Embryonic facial prominence (tissue), 1 donor: ENCODE results near the gene RFX8.

Experiments used
- DNase-seq: peaks from one replicate; pipeline ENCODE4 v3.0.0-alpha.2; 2016; ENCODE audit errors: extremely low spot score

RFX8 gene

DNA sequence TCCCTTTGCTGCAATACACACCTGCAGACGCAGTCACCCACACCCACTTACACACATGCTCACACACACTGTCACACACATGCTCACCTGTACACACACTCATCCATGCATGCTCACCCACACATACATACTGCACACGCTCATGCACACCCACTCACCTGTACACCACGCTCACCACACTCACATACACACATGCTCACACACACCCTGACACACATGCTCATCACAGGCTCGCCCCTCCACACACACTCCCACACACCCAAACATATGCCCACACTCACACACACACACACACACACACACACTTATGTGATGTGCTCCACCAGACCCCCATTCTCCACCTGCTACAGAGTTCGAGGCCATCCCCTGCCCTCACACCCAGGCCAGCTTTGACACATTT lies 64.8 kb downstream of the RFX8 start:
- no peak for DNase-seq

DNA sequence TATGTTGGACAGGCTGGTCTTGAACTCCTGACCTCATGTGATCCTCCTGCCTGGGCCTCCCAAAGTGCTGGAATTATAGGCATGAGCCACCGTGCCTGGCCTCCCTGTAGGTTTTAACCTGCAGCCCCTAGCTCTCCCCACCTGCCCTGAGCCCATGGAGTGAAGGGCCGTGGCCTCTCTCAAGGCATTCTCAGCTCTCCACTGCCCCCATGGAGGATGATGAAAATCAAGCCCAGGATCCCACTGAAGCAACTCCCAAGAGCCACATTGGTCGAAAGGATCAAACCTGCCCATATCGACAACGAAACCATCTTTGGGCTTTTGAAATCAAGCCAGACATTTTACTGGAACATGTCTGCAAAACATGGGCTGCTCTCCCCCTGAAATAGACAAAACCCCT lies 65.2 kb downstream of the RFX8 start:
- no peak for DNase-seq

DNA sequence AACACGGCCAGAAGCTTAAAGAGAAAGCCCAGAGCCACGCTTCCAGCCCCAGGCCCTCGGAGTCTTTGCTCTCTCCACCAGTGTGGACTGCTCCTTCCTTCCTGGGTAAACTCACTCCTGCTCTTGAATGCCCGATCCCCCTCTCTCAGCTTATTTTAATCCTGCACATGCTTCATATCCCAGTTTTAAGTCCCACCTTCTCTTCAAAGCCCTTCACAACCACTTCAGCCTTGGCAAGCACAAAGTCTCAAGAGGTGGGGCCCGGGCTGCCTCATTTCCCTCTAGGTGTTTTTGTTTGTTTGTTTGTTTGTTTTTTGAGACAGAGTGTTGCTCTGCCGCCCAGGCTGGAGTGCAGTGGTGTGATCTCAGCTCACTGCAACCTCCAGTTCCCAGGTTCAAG lies 66.0 kb downstream of the RFX8 start:
- no peak for DNase-seq

DNA sequence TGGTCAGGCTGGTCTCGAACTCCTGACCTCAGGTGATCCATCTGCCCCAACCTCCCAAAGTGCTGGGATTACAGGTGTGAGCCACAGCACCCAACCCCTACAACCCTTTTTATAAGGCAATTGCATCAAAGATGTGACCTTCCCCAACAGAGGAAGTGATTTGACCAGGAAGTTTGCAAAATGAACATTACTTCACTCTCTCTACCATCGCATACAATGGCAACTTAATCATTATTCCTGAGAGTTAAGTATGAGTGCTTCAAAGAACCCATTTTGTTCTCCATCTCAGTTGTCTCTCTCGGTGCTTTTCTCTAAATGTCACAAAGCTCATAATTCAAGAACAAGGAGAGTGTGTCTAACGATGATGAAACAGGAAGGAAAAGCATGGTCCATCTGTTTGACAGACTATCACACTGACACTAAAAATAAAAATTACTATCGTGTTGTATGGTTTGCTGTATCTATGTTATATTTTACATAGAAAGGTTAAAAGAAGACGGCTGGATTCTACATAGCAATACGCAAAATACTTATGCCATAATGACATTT lies 69.5 kb downstream of the RFX8 start:
- no peak for DNase-seq

DNA sequence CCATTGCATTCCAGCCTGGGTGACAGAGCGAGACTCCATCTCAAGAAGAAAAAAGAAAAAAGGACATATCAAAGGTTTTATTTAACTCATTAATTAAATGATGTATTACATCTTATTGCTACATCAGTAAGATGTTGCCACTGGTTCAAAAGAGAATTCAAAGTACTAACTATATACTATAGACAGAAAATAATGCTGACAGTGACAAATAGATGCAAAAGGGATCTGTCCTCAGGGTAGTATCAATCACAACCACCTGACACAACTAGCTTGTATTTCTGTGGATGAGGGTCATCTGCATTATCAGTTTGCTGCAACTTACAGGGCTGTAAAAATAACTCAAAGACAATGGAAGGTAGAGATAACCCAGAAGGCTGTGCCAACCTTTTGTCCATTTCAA lies 71.2 kb downstream of the RFX8 start:
- no peak for DNase-seq

DNA sequence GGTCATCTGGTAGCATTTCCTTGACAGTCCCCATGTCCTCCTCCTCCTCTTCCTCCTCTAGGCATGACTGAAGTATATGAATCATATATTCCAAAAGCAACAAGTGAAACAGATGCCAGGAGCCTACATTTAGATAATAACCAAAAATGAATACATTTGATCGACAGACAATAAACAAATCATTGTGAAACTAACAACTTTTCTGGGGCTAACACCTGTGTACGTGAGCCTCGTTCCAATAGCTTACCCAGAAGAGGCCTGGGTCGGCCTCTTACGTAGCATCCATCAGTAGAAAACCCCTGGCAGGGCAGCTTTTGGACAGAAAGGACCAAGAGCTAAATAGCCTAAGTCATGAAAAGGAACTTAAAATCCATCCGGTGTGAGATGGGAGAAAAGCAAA lies 72.3 kb downstream of the RFX8 start:
- no peak for DNase-seq

DNA sequence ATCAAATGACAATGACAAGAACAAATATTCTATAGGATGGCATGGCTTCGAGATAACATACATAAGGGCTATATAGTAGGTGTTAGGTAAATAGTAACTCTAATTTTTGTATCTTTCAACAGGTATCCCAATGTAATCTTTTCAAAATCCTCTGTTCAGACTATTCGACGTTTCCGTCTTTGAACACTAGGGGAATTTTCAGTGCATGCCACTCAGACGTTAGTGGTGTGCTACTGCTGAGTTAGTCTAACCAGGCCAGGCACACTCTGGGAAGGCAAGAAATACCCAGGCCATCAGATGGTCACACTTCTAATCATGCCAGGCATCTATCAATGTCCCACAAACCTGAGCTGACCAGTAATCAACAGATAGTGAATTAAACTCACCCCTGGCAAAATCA lies 73.0 kb downstream of the RFX8 start:
- no peak for DNase-seq

DNA sequence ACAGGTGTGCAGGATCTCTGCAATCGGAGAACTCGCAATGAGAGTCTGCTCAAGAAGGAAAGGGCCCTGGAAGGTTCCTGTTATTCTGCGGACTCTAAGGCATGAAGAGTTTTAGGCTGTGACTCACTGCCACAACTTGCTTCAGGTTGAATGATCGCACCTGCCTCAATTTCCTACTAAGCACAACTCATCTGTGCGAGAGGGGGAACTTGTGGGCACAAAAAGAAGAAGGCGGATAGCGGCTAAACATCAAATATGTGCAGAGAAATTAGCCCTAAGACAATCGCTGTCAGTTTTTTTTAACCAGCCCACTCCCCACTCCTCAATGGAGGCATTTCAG lies 73.6 kb downstream of the RFX8 start:
- no peak for DNase-seq

DNA sequence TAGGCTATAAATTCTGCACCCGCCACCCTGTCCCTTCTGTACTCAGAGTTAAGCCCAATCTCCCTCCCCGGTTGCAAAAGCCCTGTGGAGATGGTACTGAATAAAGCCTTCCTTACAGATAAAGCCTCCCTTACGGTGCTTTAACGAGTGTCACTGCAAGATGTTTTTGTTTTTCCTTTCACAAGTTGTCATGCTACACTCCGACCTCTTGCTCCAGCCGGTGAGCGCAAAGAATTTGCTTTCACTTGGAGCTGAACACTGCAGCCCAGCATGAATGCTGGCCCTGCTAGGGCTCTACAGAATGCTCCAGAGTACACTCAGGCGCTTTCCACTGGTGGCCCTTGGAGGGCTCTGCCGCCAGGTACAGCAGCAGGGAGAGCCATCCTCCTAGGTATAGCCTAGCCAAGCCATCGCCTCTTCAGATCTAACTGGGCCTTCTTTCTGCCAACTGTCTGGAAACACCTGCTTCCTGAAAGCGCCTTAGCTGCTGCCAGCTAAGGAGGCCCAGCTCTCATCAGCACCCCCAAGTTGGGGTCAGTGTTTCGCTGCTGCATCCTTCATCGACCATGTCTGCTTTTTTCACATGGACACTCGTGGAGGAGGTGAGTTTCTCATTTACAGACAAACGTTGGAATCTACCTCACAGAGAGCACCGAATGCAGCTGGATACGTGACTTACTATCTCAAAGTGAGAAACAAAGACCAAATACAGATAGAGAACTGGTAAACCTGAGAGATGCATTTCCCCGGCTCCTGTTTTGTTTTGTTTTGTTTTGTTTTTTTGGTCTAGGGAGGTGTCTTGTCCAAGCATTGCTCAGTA lies 74.2 kb downstream of the RFX8 start:
- no peak for DNase-seq

DNA sequence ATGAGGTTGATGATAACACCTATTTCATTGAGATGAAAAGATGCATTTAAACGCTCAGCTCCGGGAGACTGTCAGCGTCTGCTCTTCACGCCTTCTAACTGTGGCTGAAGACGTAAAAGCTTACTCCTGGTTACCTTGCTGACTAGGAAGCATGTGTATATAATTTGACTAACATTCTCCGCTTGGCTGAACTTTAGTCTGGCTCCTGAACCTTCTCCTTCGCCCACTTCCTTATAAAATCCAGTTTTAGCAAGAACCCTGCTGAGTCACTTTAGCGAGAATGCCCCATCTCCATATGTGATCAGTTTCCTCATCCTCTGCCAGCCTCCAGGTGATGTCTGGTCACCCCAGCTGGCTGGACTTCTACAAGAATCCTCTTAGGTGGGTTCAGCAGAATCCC lies 74.9 kb downstream of the RFX8 start:
- DNase-seq, result no peak

DNA sequence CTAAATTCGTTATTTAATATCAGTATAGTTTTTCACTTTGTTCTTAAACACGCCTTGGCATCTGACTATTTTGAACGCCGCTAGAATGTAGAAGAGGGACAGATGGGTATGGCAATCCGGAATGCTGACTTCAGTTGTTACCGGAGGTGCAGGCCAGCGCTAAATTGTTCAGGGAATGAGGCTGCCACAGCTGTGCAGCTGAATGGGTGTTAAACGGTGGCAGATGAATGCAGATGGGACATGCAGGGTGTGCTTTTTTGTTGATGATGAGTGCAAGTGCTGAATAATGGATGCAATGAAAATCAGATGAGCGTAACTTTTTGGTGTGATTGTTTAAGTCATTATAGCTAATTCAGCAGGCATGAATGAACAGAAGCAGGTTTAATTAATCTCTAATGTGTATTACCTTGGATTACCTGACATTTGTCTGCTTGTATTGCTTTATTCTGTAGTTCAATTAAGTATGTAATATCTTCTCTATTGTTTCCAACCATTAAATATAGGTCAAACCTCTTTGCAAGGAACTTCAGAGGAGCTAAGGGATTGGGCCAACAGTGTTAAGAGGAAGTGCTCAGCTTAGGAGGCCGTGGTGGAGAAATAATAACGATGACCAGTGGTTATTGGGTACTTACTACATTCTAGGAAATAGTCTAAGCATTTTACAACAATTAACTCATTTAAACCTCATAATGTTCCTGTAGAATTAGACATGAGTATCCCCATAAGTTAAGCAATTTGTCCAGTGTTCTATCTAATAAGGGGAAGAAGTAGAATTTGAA lies 75.7 kb downstream of the RFX8 start:
- DNase-seq, result no peak

DNA sequence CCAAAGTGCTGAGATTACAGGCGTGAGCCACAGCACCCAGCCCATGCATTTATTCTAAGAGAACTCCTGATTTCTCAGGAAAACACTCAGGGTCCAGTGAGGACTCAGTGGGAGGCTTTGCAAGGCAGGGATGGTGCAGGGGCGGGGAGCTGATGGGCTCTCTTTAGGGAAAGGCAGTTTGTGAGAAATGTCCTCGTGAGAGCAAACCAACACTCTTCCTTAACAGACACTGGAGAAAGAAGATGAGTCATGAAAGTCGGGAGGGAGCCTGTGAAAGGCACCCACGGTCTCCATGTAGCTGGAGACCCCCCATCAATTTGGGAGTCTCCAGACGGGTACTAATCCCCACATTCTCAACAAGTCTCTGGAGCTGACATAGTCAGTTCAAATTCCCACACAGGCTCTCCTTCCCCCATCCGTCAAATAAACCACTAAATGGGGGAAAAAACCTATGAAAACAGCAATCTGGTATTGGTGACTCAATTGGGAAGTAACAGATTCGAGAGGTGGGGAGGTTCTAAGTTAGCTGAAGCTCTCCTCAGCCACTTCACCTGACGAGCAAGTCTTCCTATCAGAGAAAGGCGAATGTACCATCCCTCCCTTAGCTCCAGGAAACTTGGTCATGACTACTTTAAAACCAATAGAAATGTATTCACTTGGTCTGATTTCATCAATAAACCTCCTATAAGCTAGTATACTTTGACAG lies 76.6 kb downstream of the RFX8 start:
- DNase-seq, result no peak

DNA sequence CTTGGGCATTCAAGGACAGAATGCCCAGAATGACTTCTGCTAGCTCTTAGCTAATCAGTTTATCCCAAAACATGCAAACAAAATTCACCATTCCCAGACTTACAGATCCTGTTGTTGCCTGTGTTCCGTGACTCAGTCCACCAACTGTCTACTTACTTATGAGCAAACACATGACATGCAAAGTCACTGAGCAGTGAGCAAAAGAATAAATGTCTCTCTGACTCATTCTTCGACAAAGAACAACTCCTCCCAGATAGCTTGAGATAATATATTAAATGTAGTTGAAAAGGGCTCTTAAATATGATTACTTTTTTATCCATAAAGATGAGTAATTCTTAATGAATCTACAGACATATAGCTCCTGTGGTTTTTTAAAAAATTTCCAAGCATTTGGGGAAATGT lies 78.6 kb downstream of the RFX8 start:
- DNase-seq, result no peak

DNA sequence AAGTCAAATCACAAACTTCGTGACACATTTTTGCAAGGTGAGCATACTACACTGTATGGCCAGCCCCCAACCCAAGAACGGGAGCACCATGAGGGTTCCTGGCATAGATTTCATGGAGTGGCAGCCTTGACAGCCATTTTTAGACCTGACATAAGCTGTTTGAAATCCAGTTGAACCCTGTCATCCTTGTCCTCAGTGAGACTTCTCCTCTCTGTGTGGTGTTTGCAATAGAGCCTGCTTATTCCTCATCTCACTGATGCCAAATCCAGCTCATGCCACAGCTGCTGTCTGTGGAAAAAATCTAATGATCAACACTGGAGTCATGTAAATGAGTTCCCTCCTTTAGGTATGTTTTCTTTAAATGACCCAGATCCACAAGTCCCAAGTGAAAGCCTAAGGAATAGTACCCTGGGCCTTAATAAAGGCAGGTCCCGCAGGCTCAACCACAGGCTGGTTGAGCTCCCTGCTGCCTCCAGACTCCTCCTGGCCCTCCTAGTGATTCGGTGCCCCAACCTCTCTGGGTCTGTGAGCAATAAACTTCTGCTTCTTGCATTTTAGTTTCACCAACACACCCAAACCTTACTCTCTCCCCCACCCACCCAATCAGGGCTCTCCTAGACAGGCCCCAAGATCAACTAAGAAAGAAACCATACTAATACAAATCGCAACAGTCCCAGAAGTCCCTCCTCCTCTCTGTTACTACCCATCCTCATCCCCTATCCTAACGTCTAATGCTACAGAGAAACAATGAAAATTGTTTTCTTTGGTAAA lies 79.2 kb downstream of the RFX8 start:
- no peak for DNase-seq

DNA sequence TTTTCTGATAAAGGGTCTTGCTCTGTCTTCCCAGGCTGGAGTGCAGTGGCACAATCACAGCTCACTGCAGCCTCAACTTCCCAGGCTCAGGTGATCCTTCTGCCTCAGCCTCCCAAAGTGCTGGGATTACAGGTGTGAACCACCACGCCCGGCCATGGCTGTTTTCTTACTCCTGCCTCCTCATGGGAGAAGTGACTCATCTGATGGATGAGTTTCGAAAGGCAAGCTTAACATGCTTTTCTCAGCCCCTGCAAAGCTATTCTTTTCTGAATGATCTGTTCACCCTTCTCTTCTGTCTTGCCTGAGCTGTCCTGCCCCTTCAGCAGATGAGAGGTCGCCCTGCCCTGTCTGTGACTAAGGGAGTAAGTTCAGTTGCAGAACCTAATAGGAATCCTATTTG lies 86.7 kb downstream of the RFX8 start:
- DNase-seq, result no peak

DNA sequence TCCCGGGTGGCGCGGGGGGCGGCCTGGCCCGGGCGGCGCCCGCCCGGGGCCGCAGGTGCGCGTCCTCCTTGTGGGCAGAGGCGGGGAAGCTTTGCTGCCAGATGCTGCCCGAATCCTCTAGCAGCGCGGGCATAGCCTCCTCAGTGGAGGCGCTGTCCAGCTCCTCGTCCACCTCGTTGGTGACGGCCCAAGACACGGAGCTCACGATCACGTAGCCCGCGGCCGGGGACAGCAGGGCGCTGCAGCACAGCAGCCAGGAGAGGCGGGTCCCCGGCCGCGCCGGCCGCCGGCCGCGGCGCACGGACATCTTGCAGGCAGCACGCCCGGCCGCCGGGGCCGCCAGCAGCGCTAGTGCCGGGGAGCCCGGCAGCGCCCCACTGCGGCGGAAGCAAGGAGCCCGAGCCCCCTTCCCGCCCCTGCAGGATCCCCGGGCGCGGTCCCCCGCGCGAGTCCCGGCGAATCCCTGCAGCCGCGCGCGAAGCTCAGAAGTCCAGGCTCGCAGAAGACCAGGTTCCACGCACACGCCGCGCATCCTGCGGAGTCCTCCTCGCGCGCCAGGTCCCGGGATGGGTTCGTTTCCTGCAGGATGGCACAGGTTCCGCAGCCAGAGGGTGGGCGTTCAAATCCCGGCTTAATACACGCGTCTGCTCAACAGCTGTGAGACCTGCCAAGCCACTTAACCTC lies 87.6 kb downstream of the RFX8 start, which contains the start of gene CREG2:
TSS of gene CREG2 (minus strand) at position 353 of the 684 bp plus-strand sequence. CDS start at position 307, 46 bp downstream.
- no peak for DNase-seq

DNA sequence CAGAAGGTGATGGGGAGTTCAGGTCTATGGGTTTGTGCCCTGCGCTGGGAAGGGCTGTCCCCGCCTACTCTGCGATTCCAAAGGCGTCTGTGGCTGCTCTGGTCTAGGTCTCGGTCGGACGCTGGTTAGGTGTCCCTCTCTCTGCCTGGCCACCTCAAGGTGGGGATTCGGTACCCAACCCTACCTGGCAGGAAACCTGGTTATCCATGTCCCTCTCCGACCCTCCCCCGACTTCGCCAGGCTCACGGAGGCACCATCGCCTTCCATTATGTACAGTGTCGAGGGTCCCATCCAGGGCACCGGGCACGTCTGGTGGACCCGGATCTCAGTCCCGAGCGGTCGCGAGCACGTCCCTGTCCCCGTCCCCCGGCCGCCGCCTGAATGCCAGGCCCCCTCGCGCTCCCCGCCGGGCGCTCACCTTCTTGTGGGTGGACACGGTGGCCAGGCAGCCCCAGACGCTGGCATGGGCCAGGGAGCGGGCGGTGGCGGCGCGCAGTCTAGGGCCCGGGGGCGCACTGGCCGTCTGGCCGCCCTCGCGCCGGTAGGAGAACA lies 88.2 kb downstream of the RFX8 start:
- DNase-seq, result no peak

DNA sequence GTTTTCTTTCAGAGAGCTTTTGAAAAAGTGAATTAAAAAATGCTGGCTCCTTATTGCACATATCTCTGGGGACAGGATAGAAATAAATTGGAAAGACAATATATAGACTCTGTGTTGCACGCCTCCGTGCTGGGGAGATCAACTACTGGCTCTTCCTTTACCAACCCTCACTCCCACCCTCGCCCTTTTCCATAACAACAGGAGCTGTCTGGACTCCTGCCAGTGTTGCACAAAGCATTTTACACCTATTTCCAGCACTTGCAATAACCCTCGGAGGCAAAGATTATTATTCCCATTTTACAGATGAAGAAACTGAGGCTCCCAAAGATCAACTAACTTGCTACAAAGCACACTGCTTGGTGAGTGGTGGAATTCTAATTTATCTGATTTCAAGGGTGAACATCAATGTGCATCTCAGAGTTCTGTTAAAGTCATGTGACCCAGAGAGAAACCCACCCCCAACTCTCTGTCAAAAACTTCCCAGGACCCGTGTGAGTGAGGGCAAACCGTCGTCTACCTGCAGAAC lies 91.8 kb downstream of the RFX8 start:
- no peak for DNase-seq

DNA sequence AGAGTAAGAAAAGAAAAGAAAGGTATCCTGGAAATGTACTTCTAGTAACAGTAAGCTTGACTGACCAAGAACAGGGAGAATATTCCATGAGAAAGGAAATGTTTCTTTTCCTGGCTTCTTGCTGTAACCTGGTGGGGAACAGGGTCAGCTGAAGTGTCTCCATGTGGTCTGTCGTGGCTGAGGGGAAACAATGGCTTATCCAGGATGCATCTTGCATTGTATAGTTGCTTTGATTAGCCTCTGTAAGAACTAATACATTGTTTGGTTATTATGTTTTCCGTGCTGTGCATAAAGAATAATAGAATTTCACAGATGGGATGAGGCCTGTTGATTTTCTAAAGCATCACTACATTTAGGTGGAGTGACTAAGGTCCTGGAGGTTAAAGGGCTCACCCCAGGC lies 92.5 kb downstream of the RFX8 start:
- DNase-seq, result no peak

DNA sequence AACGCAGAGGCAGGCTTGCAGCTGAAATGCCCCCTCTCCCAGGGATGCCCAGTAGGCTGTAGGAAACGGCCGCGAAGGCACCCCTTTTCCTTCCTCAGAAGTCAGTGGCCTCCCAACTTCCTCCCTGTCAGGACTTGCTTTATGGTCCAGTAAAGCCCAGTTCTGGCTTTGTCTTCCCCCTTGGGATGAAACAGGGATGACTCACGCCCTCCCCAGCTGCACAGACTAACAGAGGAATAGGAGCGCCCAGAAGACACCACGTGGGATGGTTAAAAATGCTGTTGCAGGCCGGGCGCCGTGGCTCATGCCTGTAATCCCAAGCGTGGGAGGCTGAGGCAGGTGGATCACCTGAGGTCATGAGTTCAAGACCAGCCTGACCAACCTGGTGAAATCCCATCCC lies 94.5 kb downstream of the RFX8 start:
- no peak for DNase-seq
